Stimulated activated CD8-positive, alpha-beta memory T cell treated with anti-CD3 and anti-CD28 coated beads, Interleukin-4, amount 100 ng/mL, for 24 hours (primary cell): Measurements from ENCODE around the gene OGN.

ENCODE experiments used
- DNase-seq: peaks from one replicate; pipeline ENCODE4 v3.0.0-alpha.2; 2020; ENCODE audit warnings: low read depth

The OGN gene

GRCh38 chr9:92402826-92403745 is 1.3 kb downstream of the OGN start:
- DNase-seq = no peak

- no peak for DNase-seq
Observed at GRCh38 chr9:92402360-92402759, 2.0 kb downstream of the OGN start.

- no peak for DNase-seq
Observed at GRCh38 chr9:92397853-92398252, 6.5 kb downstream of the OGN start.

- no peak for DNase-seq
Observed at GRCh38 chr9:92395617-92396016, 8.8 kb downstream of the OGN start.

- DNase-seq = no peak
Observed at GRCh38 chr9:92393686-92394085, 10.7 kb downstream of the OGN start.

GRCh38 chr9:92392690-92393089 is 11.7 kb downstream of the OGN start:
- DNase-seq = no peak

- no peak for DNase-seq
Observed at GRCh38 chr9:92385953-92386352, 18.4 kb downstream of the OGN start.

- no peak for DNase-seq
Observed at GRCh38 chr9:92385477-92385876, 18.9 kb downstream of the OGN start.

GRCh38 chr9:92385001-92385400 is 19.4 kb downstream of the OGN start:
- no peak for DNase-seq

GRCh38 chr9:92384375-92384774 is 20.0 kb downstream of the OGN start:
- no peak for DNase-seq

- no peak for DNase-seq
Observed at GRCh38 chr9:92381775-92382174, 22.6 kb downstream of the OGN start.

GRCh38 chr9:92380603-92381002 is 23.8 kb downstream of the OGN start:
- DNase-seq = no peak

GRCh38 chr9:92378865-92379560 is 25.4 kb downstream of the OGN start:
- DNase-seq = no peak

GRCh38 chr9:92377876-92378275 is 26.5 kb downstream of the OGN start:
- no peak for DNase-seq

- no peak for DNase-seq
Observed at GRCh38 chr9:92373167-92373566, 31.2 kb downstream of the OGN start.

- DNase-seq = no peak
Observed at GRCh38 chr9:92369075-92369474, 35.3 kb downstream of the OGN start.

GRCh38 chr9:92360083-92360482 is 44.3 kb downstream of the OGN start:
- DNase-seq = no peak

GRCh38 chr9:92359394-92359995 is 44.9 kb downstream of the OGN start:
- DNase-seq = no peak

GRCh38 chr9:92353051-92353450 is 51.3 kb downstream of the OGN start:
- no peak for DNase-seq

GRCh38 chr9:92350740-92351133 is 53.6 kb downstream of the OGN start:
- no peak for DNase-seq

- DNase-seq = no peak
Observed at GRCh38 chr9:92349771-92350739, 54.3 kb downstream of the OGN start.

GRCh38 chr9:92345582-92345981 is 58.8 kb downstream of the OGN start:
- DNase-seq = no peak
